HG03439 (cell line): ENCODE data around the gene PBX1.

Experiments
- ATAC-seq: cut with Tn5 transposase; IDR thresholded peaks from one replicate; pipeline ENCODE4 v1.9.1; 2021; ENCODE audit warnings: mild to moderate bottlenecking, moderate library complexity; ENCODE audit not compliant: unreplicated experiment

The PBX1 gene

GRCh38 chr1:164562947-164563520 is 4.0 kb downstream of the PBX1 start:
- no peak for ATAC-seq

- ATAC-seq: no peak
Measured at GRCh38 chr1:164563721-164564360, 4.9 kb downstream of the PBX1 start.

- ATAC-seq: no peak
Measured at GRCh38 chr1:164564378-164564777, 5.4 kb downstream of the PBX1 start.

GRCh38 chr1:164565357-164565756 is 6.4 kb downstream of the PBX1 start:
- ATAC-seq: no peak

GRCh38 chr1:164567774-164568173 is 8.8 kb downstream of the PBX1 start:
- no peak for ATAC-seq

GRCh38 chr1:164569241-164569640 is 10.3 kb downstream of the PBX1 start:
- no peak for ATAC-seq

- no peak for ATAC-seq
Measured at GRCh38 chr1:164569866-164570265, 10.9 kb downstream of the PBX1 start.

GRCh38 chr1:164571333-164571732 is 12.3 kb downstream of the PBX1 start:
- no peak for ATAC-seq

- no peak for ATAC-seq
Measured at GRCh38 chr1:164575356-164575886, 16.4 kb downstream of the PBX1 start.

GRCh38 chr1:164576291-164577271 is 17.6 kb downstream of the PBX1 start:
- ATAC-seq: no peak

- no peak for ATAC-seq
Measured at GRCh38 chr1:164577291-164577690, 18.3 kb downstream of the PBX1 start.

- no peak for ATAC-seq
Measured at GRCh38 chr1:164578479-164579200, 19.7 kb downstream of the PBX1 start.

GRCh38 chr1:164579381-164579780 is 20.4 kb downstream of the PBX1 start:
- ATAC-seq: no peak

- ATAC-seq: no peak
Measured at GRCh38 chr1:164581762-164582161, 22.8 kb downstream of the PBX1 start.

GRCh38 chr1:164583196-164583595 is 24.2 kb downstream of the PBX1 start:
- ATAC-seq: no peak

- ATAC-seq: no peak
Measured at GRCh38 chr1:164583835-164584539, 25.0 kb downstream of the PBX1 start.

GRCh38 chr1:164586591-164586990 is 27.6 kb downstream of the PBX1 start:
- ATAC-seq: no peak

GRCh38 chr1:164587617-164588501 is 28.9 kb downstream of the PBX1 start:
- no peak for ATAC-seq
